Thoracic aorta (tissue), 2 donors: ENCODE measurements around the gene SHISA6. TPM values are rescaled to one million over a fixed set of nuclear protein-coding genes. Genes with fewer than 3 reads are reported as not detected.

Experiments
- ATAC-seq: fragments of 150-250 bp; one replicate; pipeline ENCODE4 v1.8.0; 2017; ENCODE audit warnings: low read depth; ENCODE audit not compliant: insufficient number of reproducible peaks, low FRiP score
- DNase-seq: peaks from one replicate; pipeline ENCODE4 v3.0.0-alpha.2; 2020; ENCODE audit warnings: low spot score
- H3K27ac ChIP-seq, 2 donors: fragments of 200-600 bp; sonication (generic); 1 replicate in 1 of 2; 2 replicates in 1 of 2; pipeline ENCODE4 v1.5.1; 2016; ENCODE audit warnings: mild to moderate bottlenecking in 2 of 2, moderate library complexity in 2 of 2
- H3K27me3 ChIP-seq: fragments of 200-600 bp; sonication (generic); replicated peaks from 2 replicates; pipeline ENCODE4 v1.6.0; 2016; ENCODE audit warnings: mild to moderate bottlenecking; ENCODE audit not compliant: insufficient read depth
- H3K36me3 ChIP-seq: fragments of 200-600 bp; sonication (generic); one replicate; pipeline ENCODE4 v1.5.1; 2016
- H3K4me1 ChIP-seq, 2 donors: fragments of 200-600 bp; sonication (generic); 1 replicate in 1 of 2; 2 replicates in 1 of 2; pipeline versions ENCODE4 v1.5.1 to v1.6.0; 2016; ENCODE audit warnings: low read depth in 2 of 2, mild to moderate bottlenecking in 1 of 2; ENCODE audit not compliant: control insufficient read depth in 1 of 2
- H3K4me3 ChIP-seq: fragments of 200-600 bp; sonication (generic); 2 replicates; pipeline ENCODE4 v1.5.1; 2016; ENCODE audit warnings: mild to moderate bottlenecking
- H3K9me3 ChIP-seq: fragments of 200-600 bp; sonication (generic); 2 replicates; pipeline ENCODE4 v1.5.1; 2016
- total RNA-seq, 2 donors: library from RNA; depleted of rRNA; stranded (reverse); fragments of >200 nt; gene quantifications; one replicate each; pipeline versions ENCODE4 v1.1.0 to v1.2.3, GENCODE V29; 2016
- TF ChIP-seq, protein P1 (sequence below): fragments of 200-600 bp; sonication (generic); IDR thresholded peaks from one replicate; pipeline ENCODE4 v1.5.1; 2019; ENCODE audit warnings: antibody characterized with exemption

SHISA6 gene
- total RNA-seq, 2 donors from 2014 or later = under 0.01 TPM; not detected in 1

DNA sequence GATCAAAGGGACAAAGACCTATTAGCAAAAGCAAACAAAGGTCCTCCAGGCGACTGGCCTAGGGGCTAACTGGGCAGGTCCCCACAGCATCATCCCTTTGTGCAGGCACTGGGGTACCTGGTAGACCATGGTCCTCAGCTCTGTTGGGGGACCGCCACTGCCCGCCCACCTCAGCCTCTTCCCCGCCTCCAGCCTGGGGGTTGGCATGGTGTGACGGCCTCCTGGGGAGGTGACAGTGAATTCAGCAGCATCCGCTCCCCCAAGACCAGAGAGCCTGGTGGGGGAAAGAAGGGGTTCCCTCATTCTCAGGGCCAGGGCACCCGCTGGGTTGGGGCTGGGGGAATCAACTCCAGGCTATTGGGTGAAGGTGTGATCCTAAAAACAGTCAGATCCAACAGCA, 318.6 kb downstream of the SHISA6 start:
- Histone ChIP-seq H3K36me3 (no peaks in the 10 kb centered on the region), H3K9me3 (no peaks in the 10 kb centered on the region), H3K4me1 (no peaks in the 10 kb centered on the region), H3K27me3 (no peaks in the 10 kb centered on the region), H3K27ac (no peak overlapping the region), H3K4me3 (no peak overlapping the region)
- ATAC-seq (no peak), DNase-seq (no peak)
- TF ChIP-seq, protein P1, sequence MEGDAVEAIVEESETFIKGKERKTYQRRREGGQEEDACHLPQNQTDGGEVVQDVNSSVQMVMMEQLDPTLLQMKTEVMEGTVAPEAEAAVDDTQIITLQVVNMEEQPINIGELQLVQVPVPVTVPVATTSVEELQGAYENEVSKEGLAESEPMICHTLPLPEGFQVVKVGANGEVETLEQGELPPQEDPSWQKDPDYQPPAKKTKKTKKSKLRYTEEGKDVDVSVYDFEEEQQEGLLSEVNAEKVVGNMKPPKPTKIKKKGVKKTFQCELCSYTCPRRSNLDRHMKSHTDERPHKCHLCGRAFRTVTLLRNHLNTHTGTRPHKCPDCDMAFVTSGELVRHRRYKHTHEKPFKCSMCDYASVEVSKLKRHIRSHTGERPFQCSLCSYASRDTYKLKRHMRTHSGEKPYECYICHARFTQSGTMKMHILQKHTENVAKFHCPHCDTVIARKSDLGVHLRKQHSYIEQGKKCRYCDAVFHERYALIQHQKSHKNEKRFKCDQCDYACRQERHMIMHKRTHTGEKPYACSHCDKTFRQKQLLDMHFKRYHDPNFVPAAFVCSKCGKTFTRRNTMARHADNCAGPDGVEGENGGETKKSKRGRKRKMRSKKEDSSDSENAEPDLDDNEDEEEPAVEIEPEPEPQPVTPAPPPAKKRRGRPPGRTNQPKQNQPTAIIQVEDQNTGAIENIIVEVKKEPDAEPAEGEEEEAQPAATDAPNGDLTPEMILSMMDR = no peak

DNA sequence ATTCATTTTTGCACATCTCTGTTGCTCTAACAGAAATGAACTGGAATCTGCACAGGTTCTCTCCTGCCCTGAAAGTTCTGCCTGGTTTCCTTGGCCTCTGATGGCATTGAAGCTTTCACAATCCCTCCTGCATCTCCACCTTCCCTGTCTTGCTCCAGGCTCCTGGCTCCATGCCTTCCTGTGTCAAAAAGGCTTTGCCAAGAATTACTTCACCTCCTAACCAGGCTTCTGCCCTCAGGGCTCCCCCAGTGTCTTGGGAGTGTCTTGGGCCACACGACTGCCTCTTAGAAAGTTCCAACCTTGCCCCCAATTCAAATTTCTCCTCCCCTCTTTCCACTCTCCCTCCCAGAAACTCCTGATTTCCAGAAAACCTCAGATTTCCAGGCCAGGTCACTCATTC, 320.3 kb downstream of the SHISA6 start:
- TF ChIP-seq, protein P1 = no peak
- Histone ChIP-seq H3K9me3 (no peaks in the 10 kb centered on the region), H3K4me3 (no peak overlapping the region), H3K27ac (no peak overlapping the region), H3K27me3 (no peaks in the 10 kb centered on the region), H3K36me3 (no peaks in the 10 kb centered on the region), H3K4me1 (no peaks in the 10 kb centered on the region)
- DNase-seq = no peak
- no peak for ATAC-seq

DNA sequence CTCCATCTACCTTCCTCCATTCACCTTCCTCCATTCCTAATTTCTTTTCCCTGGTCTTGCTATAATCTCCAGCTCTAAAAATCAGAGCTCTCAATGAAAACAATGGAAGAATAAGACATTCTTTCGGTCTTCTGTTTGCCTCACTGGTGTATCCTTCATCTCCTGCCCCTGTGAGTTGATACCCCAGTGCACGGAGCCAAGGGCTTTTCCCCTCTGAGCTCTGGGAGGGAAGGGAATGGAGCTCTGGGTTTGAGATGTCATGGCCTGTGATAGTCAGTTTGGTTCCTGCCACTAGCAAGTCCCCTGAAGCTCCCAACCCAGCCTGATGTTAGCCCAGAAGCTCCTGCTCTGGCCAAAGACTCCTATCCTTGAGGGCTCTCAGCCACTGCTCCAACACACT, 320.7 kb downstream of the SHISA6 start:
- no peak for ATAC-seq
- Histone ChIP-seq H3K36me3 (no peaks in the 10 kb centered on the region), H3K4me3 (no peak overlapping the region), H3K27ac (no peak overlapping the region), H3K27me3 (no peaks in the 10 kb centered on the region), H3K9me3 (no peaks in the 10 kb centered on the region), H3K4me1 (no peaks in the 10 kb centered on the region)
- DNase-seq = no peak
- TF ChIP-seq, protein P1 = no peak

DNA sequence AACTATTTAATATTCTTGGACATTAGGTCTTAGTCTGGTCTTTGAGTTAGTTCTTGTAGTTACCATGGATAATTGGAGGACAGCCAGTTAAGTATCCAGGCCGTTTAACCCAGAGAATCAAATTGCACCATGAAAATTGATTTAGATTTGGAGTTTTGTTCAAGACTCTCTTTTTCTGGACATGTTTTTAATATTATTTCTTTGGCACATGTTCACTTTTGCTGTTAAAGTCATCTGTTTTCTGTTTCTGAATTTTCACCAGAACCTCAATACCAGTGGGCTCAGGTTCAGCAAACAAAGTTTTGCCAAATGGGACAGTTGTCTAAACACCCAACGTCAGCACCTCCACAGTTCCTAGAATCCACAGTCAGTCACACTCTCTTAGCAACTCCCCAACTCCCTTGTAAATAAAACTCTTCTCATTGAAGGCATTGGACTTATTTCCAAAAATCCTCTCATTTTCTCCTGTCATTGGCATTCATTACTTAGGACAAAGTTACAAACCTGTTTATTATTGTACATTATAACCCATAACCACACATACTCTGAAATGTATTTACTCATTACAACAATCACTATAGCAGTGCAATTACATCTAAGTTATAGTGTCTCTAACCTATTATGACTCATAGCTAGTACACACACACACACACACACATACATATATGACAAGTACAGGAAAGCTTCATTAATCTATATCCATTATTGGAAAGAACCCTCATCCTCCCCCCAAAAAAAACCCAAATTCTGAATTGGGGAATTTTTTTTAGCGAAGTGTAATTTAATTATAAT, 323.8 kb downstream of the SHISA6 start:
- TF ChIP-seq, protein P1 = no peak
- H3K9me3 ChIP-seq = no peaks in the 10 kb centered on the region
- DNase-seq (no peak), ATAC-seq (no peak)
- no peaks in the 10 kb centered on the region for H3K27me3 ChIP-seq
- no peak overlapping the region for H3K4me3 ChIP-seq
- H3K27ac ChIP-seq = no peak overlapping the region
- no peaks in the 10 kb centered on the region for H3K4me1 ChIP-seq
- H3K36me3 ChIP-seq = no peaks in the 10 kb centered on the region

DNA sequence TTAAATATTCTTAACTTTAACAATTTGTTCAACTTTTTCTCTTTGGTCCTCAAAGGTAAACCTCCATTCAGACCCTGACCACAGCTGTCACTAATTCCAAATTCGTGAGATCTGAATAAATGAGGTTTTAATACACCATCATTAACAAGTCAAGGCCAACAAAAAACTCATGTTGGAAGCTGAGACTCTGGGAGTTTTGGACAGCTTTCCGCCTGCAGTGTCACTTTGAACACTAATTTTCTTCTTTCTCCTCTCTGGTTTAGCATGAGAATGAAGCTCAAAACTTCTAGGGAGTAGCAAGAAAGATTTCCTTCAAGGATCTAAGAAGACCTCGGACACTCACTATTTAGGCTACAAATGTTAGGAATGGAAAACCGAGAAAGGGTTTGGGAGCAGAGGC, 324.6 kb downstream of the SHISA6 start:
- no peak overlapping the region for H3K27ac ChIP-seq
- DNase-seq (no peak), ATAC-seq (no peak)
- TF ChIP-seq, protein P1 = no peak
- H3K9me3 ChIP-seq = no peaks in the 10 kb centered on the region
- H3K36me3 ChIP-seq = no peaks in the 10 kb centered on the region
- no peaks in the 10 kb centered on the region for H3K27me3 ChIP-seq
- no peak overlapping the region for H3K4me3 ChIP-seq
- no peaks in the 10 kb centered on the region for H3K4me1 ChIP-seq
